PFSK-1 (cell line): ENCODE measurements around the gene PTGIS.

ENCODE experiments used
- FOXP2 ChIP-seq: optimal IDR thresholded peaks from 2 replicates; pipeline ENCODE3; 2011; ENCODE audit warnings: borderline replicate concordance, control low read depth, inconsistent platforms; ENCODE audit not compliant: insufficient read depth; ENCODE audit errors: extremely low read length, extremely low read depth
- POLR2AphosphoS5 ChIP-seq: IDR thresholded peaks from 2 replicates; pipeline ENCODE4 v1.6.1; 2012; ENCODE audit warnings: low read depth, mild to moderate bottlenecking, control low read depth, low read length, moderate library complexity
- SIN3A ChIP-seq: IDR thresholded peaks from 2 replicates; pipeline ENCODE4 v1.6.1; 2012; ENCODE audit warnings: mild to moderate bottlenecking, low read length, moderate library complexity, borderline replicate concordance; ENCODE audit not compliant: insufficient read depth
- TAF1 ChIP-seq: IDR thresholded peaks from 2 replicates; pipeline ENCODE4 v1.6.1; 2012; ENCODE audit warnings: low read length, control low read depth, borderline replicate concordance; ENCODE audit not compliant: insufficient read depth
- TF ChIP-seq, protein P1 (sequence below), 2 experiments: IDR thresholded peaks; 2 replicates each; pipeline versions ENCODE4 v1.6.1 to v1.8.0; 2011 to 2012; ENCODE audit warnings: low read depth in 2 of 2, low read length in 2 of 2, control low read depth in 1 of 2, inconsistent platforms in 1 of 2, mild to moderate bottlenecking in 1 of 2, moderate library complexity in 1 of 2; ENCODE audit not compliant: insufficient read depth in 1 of 2

The PTGIS gene

DNA sequence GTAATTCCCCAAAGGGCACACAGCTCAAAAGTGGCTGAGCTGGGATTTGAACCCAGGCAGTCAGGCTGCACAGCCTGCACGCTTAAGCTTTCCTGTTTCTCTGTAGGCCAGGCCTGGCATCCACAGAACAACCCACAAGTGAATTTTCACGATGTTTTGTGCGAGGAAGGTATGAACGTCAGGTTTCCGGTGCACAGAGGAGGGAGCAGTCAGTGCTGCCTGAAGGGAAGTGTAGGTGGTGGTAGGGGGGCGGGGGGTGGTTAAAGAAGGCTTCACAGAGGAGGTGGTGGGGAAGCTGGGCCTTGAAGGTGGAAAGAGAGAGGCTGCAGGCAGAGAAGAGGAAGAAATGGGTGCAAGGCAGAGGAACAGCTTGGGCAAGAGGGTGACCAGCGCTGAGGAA, 99.5 kb downstream of the PTGIS start:
- no peak for TF ChIP-seq POLR2AphosphoS5
- TF ChIP-seq TAF1 = no peak
- TF ChIP-seq SIN3A = no peak
- TF ChIP-seq, protein P1, sequence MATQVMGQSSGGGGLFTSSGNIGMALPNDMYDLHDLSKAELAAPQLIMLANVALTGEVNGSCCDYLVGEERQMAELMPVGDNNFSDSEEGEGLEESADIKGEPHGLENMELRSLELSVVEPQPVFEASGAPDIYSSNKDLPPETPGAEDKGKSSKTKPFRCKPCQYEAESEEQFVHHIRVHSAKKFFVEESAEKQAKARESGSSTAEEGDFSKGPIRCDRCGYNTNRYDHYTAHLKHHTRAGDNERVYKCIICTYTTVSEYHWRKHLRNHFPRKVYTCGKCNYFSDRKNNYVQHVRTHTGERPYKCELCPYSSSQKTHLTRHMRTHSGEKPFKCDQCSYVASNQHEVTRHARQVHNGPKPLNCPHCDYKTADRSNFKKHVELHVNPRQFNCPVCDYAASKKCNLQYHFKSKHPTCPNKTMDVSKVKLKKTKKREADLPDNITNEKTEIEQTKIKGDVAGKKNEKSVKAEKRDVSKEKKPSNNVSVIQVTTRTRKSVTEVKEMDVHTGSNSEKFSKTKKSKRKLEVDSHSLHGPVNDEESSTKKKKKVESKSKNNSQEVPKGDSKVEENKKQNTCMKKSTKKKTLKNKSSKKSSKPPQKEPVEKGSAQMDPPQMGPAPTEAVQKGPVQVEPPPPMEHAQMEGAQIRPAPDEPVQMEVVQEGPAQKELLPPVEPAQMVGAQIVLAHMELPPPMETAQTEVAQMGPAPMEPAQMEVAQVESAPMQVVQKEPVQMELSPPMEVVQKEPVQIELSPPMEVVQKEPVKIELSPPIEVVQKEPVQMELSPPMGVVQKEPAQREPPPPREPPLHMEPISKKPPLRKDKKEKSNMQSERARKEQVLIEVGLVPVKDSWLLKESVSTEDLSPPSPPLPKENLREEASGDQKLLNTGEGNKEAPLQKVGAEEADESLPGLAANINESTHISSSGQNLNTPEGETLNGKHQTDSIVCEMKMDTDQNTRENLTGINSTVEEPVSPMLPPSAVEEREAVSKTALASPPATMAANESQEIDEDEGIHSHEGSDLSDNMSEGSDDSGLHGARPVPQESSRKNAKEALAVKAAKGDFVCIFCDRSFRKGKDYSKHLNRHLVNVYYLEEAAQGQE (IDR thresholded peaks at IDR 0.05; ENCODE audit: insufficient read depth in 1 of 2, low read depth in 2 of 2, low read length in 2 of 2) = no peak
- TF ChIP-seq FOXP2 = no peak

DNA sequence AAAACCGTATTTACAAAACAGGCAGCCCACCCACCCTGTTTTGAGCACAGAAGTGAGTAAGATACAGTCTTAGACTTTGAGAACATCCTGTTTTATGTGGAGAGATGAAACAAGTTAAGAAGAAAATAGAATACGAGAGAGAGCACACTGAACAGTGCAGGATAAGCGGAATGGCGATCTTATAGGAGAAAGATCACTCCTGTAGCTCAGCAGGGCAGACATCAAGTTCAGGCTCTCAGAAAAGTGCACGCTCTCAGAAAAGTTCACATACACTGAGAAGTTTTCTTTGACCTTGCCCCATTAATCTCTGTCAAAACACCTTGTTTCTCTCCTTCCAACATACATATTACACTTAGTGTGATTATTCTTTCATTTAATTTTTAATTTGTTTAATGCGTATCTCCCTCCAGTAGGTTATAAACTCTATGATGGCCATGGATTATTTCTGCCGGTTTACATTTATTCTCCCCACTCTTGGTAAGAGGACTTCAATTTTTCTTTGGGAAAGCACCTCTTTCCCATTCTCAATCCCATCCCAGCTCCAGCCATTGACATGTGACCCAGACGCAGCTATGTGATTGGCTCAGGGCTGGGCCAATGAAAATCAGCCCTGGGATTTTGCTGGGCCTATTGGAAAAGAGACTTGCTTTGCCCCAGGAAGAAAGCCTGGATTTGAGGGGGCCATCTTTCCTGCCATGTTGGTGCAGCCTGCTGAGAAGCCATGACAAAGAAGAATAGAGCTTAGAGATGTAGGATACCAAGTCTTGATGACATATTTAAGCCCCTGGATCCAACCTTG, 101.6 kb downstream of the PTGIS start:
- TF ChIP-seq, protein P1 (IDR thresholded peaks at IDR 0.05; ENCODE audit: insufficient read depth in 1 of 2, low read depth in 2 of 2, low read length in 2 of 2) = no peak
- TF ChIP-seq SIN3A (no peak), POLR2AphosphoS5 (no peak), FOXP2 (no peak), TAF1 (no peak)

DNA sequence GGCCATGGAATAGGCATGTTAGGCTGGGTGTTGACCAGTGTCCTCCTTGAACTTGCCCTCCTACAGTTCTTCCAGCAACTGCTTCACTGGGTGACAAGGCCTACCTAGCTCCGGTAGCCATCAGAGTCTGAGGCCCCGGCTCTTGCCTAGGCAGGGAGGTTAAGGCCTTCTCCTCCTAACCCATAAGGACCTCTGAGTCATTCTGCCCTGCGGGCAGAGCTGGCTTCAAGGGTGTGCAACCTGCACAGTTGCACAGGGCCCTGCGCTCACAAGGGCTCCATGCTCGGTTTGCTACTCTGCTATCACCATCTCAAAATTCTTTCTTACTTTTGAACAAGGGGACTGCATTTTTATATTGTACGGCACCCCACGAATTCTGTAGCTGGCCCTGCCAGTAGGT, 103.4 kb downstream of the PTGIS start:
- TF ChIP-seq FOXP2 (no peak), TAF1 (no peak)
- TF ChIP-seq, protein P1 (IDR thresholded peaks at IDR 0.05; ENCODE audit: insufficient read depth in 1 of 2, low read depth in 2 of 2, low read length in 2 of 2) = no peak

DNA sequence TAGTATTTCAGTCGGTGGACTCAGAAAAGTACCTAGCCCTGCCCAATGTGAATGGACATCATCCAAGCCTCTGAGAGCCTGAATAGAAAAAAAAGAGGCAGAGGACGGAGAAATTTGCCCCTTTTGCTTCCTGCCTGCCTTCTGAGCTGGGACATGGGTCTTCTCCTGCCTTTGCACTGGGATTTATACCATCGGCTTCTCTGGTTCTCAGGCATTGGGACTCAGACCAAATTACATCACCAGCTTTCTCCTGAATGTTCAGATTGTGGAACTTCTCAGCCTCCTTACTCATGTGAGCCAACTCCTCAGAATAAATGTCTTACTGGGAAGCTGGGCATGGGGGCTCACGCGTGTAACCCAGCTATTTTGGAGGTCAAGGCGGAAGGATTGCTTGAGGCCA, 105.3 kb downstream of the PTGIS start:
- TF ChIP-seq, protein P1 (IDR thresholded peaks at IDR 0.05; ENCODE audit: insufficient read depth in 1 of 2, low read depth in 2 of 2, low read length in 2 of 2) = no peak
- TF ChIP-seq POLR2AphosphoS5 (no peak), FOXP2 (no peak), TAF1 (no peak), SIN3A (no peak)
